CD4-positive, CD25-positive, alpha-beta regulatory T cell (primary cell): ENCODE data around the gene GUF1. TPM values are rescaled to one million over a fixed set of nuclear protein-coding genes. Genes with fewer than 3 reads are reported as not detected.

Experiments
- ATAC-seq, 2 donors: fragments of 150-1000 bp; cut with Tn5 transposase; one replicate each; pipeline ENCODE4 v1.10.0; 2021; ENCODE audit warnings: low read depth in 2 of 2, moderate number of reproducible peaks in 2 of 2, moderate library complexity in 1 of 2
- DNase-seq, 3 donors: peaks; one replicate each; pipeline versions ENCODE4 v3.0.0 to v3.0.0-alpha.2; 2012 to 2022; ENCODE audit warnings: mixed read lengths in 1 of 3
- H3K27ac ChIP-seq: one replicate; pipeline ENCODE4 v1.7.0; 2013; ENCODE audit warnings: mild to moderate bottlenecking, low read length; ENCODE audit not compliant: insufficient read depth, poor library complexity, severe bottlenecking
- H3K27me3 ChIP-seq: one replicate; pipeline ENCODE4 v1.7.0; 2013; ENCODE audit warnings: low read length; ENCODE audit not compliant: control insufficient read depth, insufficient read depth
- H3K36me3 ChIP-seq: one replicate; pipeline ENCODE4 v1.7.0; 2013; ENCODE audit warnings: mild to moderate bottlenecking, low read length, moderate library complexity; ENCODE audit not compliant: control insufficient read depth, insufficient read depth
- H3K4me1 ChIP-seq: 2 replicates; pipeline ENCODE4 v1.7.0; 2013; ENCODE audit warnings: mild to moderate bottlenecking, low read length; ENCODE audit not compliant: insufficient read depth, control insufficient read depth, poor library complexity, severe bottlenecking
- H3K4me3 ChIP-seq: one replicate; pipeline ENCODE4 v1.7.0; 2013; ENCODE audit warnings: low read depth, mild to moderate bottlenecking, low read length, moderate library complexity
- H3K9me3 ChIP-seq, 2 experiments: 1 replicate in 1 of 2; 2 replicates in 1 of 2; pipeline ENCODE4 v1.7.0; 2013; ENCODE audit warnings: low read length in 2 of 2, mild to moderate bottlenecking in 1 of 2, moderate library complexity in 1 of 2; ENCODE audit not compliant: control insufficient read depth in 2 of 2
- H3K27ac Mint-ChIP-seq, 3 donors: one replicate each; pipeline ENCODE4 v1.8.0; 2020 to 2022; ENCODE audit warnings: mild to moderate bottlenecking in 3 of 3, mixed read lengths in 3 of 3, moderate library complexity in 2 of 3
- H3K27me3 Mint-ChIP-seq: one replicate; pipeline ENCODE4 v1.8.0; 2022; ENCODE audit warnings: mild to moderate bottlenecking, mixed read lengths
- H3K36me3 Mint-ChIP-seq: one replicate; pipeline ENCODE4 v1.8.0; 2020; ENCODE audit warnings: mixed read lengths
- H3K4me1 Mint-ChIP-seq, 4 donors: one replicate each; pipeline ENCODE4 v1.8.0; 2020 to 2022; ENCODE audit warnings: mixed read lengths in 4 of 4, mild to moderate bottlenecking in 1 of 4
- H3K4me3 Mint-ChIP-seq, 4 donors: one replicate each; pipeline ENCODE4 v1.8.0; 2020 to 2022; ENCODE audit warnings: mild to moderate bottlenecking in 4 of 4, mixed read lengths in 4 of 4, moderate library complexity in 3 of 4
- H3K9me3 Mint-ChIP-seq, 7 donors: one replicate each; pipeline ENCODE4 v1.8.0; 2020 to 2022; ENCODE audit warnings: mixed read lengths in 7 of 7, mild to moderate bottlenecking in 3 of 7, moderate library complexity in 2 of 7
- polyA plus RNA-seq, 4 donors: library from polyadenylated mRNA; unstranded; fragments of 300-500 nt; fragmentation: Illumina TruSeq; gene quantifications; one replicate each; pipeline ENCODE4 v1.2.3, GENCODE V29; 2021
- total RNA-seq: library from RNA; stranded (reverse); gene quantifications from one replicate; pipeline ENCODE4 v1.2.3, GENCODE V29; 2022

The GUF1 gene
- total and polyA plus RNA-seq, 5 donors from 2014 or later, result 7.7 to 17.9 (median 9.3) TPM

DNA sequence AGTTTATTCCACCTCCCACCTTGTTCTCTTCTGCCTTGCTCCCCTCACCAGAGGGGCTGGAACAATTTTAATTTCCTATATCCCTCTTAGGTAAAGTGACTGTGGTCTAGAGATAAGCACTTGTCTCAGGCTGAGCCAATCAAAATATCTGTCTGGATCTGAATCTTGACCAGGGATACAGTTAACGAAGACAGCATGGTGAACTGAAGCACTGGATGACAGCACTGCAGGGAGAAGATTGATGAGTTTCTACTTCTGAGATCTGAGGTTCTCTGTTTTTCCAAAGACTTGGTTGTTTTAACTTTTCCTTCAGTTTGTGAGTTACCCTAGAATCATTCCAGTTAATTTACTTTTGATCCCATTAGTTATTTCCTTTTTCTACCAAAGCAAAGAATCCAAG is 34.9 kb downstream of the GUF1 start:
- Mint-ChIP-seq H3K4me3 (no peak overlapping the region), H3K36me3 (peaks cover 7% of the 10 kb centered on the region), H3K9me3 (no peaks in the 10 kb centered on the region), H3K27me3 (no peaks in the 10 kb centered on the region), H3K27ac (peak overlapping the region in 2 of 3 donors; percentile 20 to 41), H3K4me1 (peaks cover 7 to 18% (median 11%) of the 10 kb centered on the region in 4 donors)
- H3K4me1 ChIP-seq, result no peaks in the 10 kb centered on the region
- DNase-seq, result no peak
- H3K4me3 ChIP-seq, result no peak overlapping the region
- H3K27me3 ChIP-seq, result no peaks in the 10 kb centered on the region
- no peak for ATAC-seq
- H3K9me3 ChIP-seq, result no peaks in the 10 kb centered on the region
- peaks cover 7% of the 10 kb centered on the region for H3K36me3 ChIP-seq
- no peak overlapping the region for H3K27ac ChIP-seq

DNA sequence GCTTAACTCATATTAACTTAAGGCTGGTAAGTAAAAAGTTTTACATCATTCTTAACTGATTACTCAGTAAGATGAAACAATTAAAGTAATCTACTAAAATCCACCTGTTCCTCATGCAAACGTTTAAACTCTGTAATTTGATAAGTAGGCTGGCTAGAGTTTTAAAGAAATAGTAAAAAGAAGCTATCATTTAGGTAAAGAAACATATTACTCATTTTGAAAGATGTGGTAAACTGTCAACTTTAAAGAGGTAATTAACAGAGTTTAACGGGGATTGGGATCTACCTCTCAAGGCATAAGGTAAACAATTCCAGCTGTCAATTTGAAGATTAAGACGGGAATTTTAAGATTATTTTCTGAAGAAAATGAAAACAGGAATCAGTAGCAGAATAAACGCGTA is 38.4 kb downstream of the GUF1 start:
- H3K9me3 ChIP-seq, result no peaks in the 10 kb centered on the region
- Mint-ChIP-seq H3K4me1 (peaks cover 26 to 38% (median 29%) of the 10 kb centered on the region in 4 donors), H3K27ac (no peak overlapping the region), H3K9me3 (no peaks in the 10 kb centered on the region), H3K4me3 (no peak overlapping the region), H3K36me3 (peaks cover 7% of the 10 kb centered on the region), H3K27me3 (no peaks in the 10 kb centered on the region)
- no peaks in the 10 kb centered on the region for H3K27me3 ChIP-seq
- no peak for ATAC-seq
- H3K36me3 ChIP-seq, result peaks cover 7% of the 10 kb centered on the region
- no peak overlapping the region for H3K27ac ChIP-seq
- no peak overlapping the region for H3K4me3 ChIP-seq
- DNase-seq, result no peak
- H3K4me1 ChIP-seq, result no peaks in the 10 kb centered on the region

DNA sequence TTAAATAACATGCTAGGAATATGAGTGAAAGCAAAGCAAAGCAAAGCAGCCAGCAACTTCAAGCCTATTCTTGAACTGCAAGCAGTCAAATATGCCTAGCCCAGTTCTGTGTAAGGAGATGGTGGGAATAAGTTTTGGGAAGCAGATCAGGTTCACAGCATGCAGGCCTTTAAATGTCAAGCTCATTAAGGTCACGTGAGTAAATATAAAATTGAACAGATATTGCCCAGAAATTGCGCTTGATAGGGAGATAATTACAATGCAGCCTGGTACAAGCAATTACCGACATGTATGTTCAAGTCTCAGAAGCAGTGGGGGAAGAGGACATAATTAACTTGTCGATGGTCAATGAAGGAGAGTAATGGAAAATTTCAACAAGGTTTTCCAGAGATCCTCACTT is 42.2 kb downstream of the GUF1 start:
- Mint-ChIP-seq H3K27me3 (no peaks in the 10 kb centered on the region), H3K36me3 (no peaks in the 10 kb centered on the region), H3K27ac (no peak overlapping the region), H3K9me3 (no peaks in the 10 kb centered on the region), H3K4me3 (no peak overlapping the region), H3K4me1 (peaks cover 32 to 55% (median 42%) of the 10 kb centered on the region in 4 donors)
- H3K4me3 ChIP-seq, result no peak overlapping the region
- no peak overlapping the region for H3K27ac ChIP-seq
- H3K36me3 ChIP-seq, result no peaks in the 10 kb centered on the region
- no peak for DNase-seq
- no peaks in the 10 kb centered on the region for H3K27me3 ChIP-seq
- H3K9me3 ChIP-seq, result no peaks in the 10 kb centered on the region
- ATAC-seq, result no peak
- peaks cover 15% of the 10 kb centered on the region for H3K4me1 ChIP-seq

DNA sequence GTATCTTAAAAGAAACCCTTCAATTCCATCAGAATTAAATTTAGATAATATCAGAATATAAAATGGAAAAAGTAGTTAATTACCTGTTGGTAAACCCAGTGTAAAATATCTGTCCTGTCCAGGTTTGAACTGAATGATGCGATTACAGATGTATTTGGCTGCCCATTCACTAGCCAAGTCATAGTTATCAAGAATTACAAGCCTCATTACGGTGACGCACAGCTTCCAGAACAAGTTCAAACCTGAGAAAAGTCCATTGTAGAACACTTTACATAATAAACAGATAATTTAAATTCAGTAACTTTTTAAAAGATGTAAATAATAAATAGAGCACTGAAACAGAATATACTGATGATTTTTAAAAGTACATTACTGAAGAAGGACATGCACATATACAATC is 43.8 kb downstream of the GUF1 start:
- Histone ChIP-seq H3K36me3 (no peaks in the 10 kb centered on the region), H3K4me3 (no peak overlapping the region), H3K27me3 (no peaks in the 10 kb centered on the region), H3K27ac (no peak overlapping the region), H3K9me3 (no peaks in the 10 kb centered on the region), H3K4me1 (peaks cover 24% of the 10 kb centered on the region)
- ATAC-seq, result no peak
- H3K4me3 Mint-ChIP-seq, result no peak overlapping the region
- peaks cover 40 to 62% (median 47%) of the 10 kb centered on the region in 4 donors for H3K4me1 Mint-ChIP-seq
- no peaks in the 10 kb centered on the region for H3K27me3 Mint-ChIP-seq
- DNase-seq, result no peak
- no peaks in the 10 kb centered on the region for H3K36me3 Mint-ChIP-seq
- H3K27ac Mint-ChIP-seq, result no peak overlapping the region
- no peaks in the 10 kb centered on the region for H3K9me3 Mint-ChIP-seq

DNA sequence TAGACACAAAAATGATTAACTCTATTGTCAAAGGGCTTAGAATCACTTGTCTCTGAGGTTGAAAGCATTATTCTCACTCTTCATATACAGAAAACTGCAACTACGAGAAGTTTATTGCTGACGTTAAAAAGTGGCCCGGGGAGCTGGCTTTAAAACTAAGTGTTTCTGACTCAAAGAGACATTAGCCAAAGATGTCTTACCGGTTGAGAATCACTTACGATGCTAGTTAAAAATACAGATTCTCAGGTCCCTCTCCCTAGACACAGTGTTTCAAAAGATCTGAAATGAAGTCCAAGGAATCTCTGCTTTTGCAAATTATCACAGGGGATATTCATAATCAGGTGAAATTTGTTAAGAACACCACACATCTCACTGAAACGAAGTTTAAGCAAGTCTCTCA is 46.9 kb downstream of the GUF1 start:
- no peak for ATAC-seq
- peak overlapping the region; percentile 90 for H3K4me3 ChIP-seq

DNA sequence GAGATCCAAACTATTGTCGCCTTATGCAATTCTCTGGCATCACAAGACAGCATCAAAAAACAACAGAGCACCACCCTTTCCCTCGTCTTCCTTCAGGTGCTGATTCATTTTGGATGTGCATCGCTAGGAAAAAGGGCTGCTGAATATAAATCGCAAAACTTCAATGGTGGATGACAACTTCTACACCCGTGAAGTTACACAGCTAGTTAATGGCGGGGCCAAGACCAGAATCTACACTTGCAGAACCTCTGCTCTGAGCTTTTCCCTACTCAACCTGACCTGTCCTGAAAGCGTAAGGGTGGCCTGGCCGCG is 47.5 kb downstream of the GUF1 start:
- Mint-ChIP-seq H3K27me3 (no peaks in the 10 kb centered on the region), H3K27ac (peak overlapping the region; percentile 77 to 84 (median 84)), H3K4me3 (peak overlapping the region; percentile 91 to 93 (median 92)), H3K4me1 (peaks cover 27 to 55% (median 32%) of the 10 kb centered on the region in 4 donors), H3K36me3 (no peaks in the 10 kb centered on the region), H3K9me3 (no peaks in the 10 kb centered on the region)
- ATAC-seq, result peak; percentile 27 to 36
- H3K9me3 ChIP-seq, result no peaks in the 10 kb centered on the region
- no peak overlapping the region for H3K27ac ChIP-seq
- H3K27me3 ChIP-seq, result no peaks in the 10 kb centered on the region
- no peak for DNase-seq
- H3K4me1 ChIP-seq, result peaks cover 28% of the 10 kb centered on the region
- peak overlapping the region; percentile 90 for H3K4me3 ChIP-seq
- H3K36me3 ChIP-seq, result no peaks in the 10 kb centered on the region

More for the DNA sequence above, 46.9 kb downstream of the GUF1 start:
- Histone ChIP-seq H3K27ac (no peak overlapping the region), H3K9me3 (no peaks in the 10 kb centered on the region), H3K4me1 (peaks cover 28% of the 10 kb centered on the region), H3K27me3 (no peaks in the 10 kb centered on the region), H3K36me3 (no peaks in the 10 kb centered on the region)
- Mint-ChIP-seq H3K27ac (peak overlapping the region; percentile 77 to 84 (median 84)), H3K9me3 (no peaks in the 10 kb centered on the region), H3K4me3 (peak overlapping the region; percentile 91 to 93 (median 92)), H3K27me3 (no peaks in the 10 kb centered on the region), H3K36me3 (no peaks in the 10 kb centered on the region), H3K4me1 (peaks cover 30 to 57% (median 36%) of the 10 kb centered on the region in 4 donors)
- DNase-seq, result no peak

DNA sequence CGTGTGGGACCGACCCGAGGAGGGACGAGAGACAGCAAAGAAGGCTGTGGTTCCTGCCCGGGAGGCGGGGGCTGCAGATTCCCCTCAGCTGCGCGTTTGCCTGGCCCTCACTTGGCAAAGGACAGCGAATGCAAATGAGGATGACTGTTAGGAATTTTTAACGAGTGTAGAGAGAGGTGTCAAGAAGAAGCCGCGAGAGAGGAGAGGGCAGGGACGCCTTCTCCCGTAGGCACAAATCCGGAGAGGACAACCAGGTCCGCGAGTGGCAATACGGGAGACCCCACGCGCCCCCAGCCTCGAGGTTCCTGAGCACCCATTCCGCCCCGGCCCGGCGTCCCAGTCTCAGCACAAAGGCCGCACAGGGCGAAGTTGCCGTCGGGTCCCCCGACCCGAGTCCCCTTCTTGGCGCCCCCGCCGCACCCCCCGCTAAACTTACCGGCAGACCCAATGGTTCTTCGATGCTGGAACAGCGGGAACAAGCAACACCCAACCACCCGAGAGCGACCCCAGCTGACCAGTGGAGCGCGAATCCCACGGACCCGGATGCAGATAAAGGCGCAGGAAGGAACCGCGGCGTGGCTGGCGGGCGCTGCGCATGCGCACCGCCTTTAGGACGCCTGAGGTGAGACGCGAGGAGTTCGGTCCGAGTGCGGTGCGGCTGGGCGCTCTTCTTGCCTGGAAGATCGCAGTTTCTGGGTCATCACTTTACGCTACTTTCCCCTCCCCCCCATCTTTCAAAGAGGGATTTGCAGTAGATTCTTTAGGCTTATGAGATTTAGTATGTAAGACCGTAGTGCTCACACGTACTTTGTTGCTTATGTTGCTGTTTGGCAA is 48.0 kb downstream of the GUF1 start, which contains the start of gene GNPDA2:
Gene GNPDA2, minus strand, starts transcription at position 519 of the 834 bp plus-strand sequence. CDS start 4,349 bp downstream, outside the sequence.
- Mint-ChIP-seq H3K27ac (peak within 1 kb of the TSS; percentile 77 to 84 (median 84)), H3K27me3 (no peaks in the 10 kb centered on the region), H3K9me3 (no peaks in the 10 kb centered on the region), H3K4me1 (peaks cover 24 to 49% (median 27%) of the 10 kb centered on the region in 4 donors), H3K36me3 (no peaks in the 10 kb centered on the region), H3K4me3 (peak within 1 kb of the TSS; percentile 91 to 93 (median 92))
- peak within 1 kb of the TSS; percentile 90 for H3K4me3 ChIP-seq
- H3K9me3 ChIP-seq, result no peaks in the 10 kb centered on the region
- peak; percentile 78 to 85 (median 78) for DNase-seq
- H3K36me3 ChIP-seq, result no peaks in the 10 kb centered on the region
- ATAC-seq, result peak; percentile 88
- H3K27me3 ChIP-seq, result no peaks in the 10 kb centered on the region
- peaks cover 28% of the 10 kb centered on the region for H3K4me1 ChIP-seq
- H3K27ac ChIP-seq, result peak within 1 kb of the TSS; percentile 62

DNA sequence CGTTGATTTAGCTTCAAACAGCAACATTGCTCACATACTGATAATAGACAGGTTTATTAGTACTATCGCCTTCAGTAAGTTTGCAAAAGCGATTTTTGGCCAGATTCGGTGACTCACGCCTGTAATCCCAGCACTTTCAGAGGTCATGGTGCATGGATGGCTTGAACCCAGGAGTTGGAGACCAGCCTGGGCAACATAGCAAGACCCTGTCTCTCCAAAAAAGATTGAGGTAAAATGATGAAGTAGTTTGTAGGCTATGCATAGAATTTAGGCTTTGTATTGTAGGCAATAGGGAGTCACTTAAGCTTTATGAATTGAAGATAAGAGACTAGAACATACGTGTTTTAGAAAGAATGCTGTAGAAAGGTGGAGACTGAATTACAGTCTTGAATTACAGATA is 49.3 kb downstream of the GUF1 start:
- Mint-ChIP-seq H3K4me1 (peaks cover 20 to 46% (median 24%) of the 10 kb centered on the region in 4 donors), H3K4me3 (peak overlapping the region; percentile 91 to 93 (median 92)), H3K9me3 (no peaks in the 10 kb centered on the region), H3K27me3 (no peaks in the 10 kb centered on the region), H3K27ac (peak overlapping the region in 1 of 3 donors; percentile 4), H3K36me3 (no peaks in the 10 kb centered on the region)
- H3K27me3 ChIP-seq, result peaks cover 2% of the 10 kb centered on the region
- DNase-seq (no peak), ATAC-seq (no peak)
- H3K27ac ChIP-seq, result no peak overlapping the region
- H3K36me3 ChIP-seq, result no peaks in the 10 kb centered on the region
- H3K4me1 ChIP-seq, result peaks cover 28% of the 10 kb centered on the region
- H3K4me3 ChIP-seq, result peak overlapping the region; percentile 90
- H3K9me3 ChIP-seq, result no peaks in the 10 kb centered on the region
